HL-60 (cell line): ENCODE measurements around the gene CNTNAP5.

Experiments
- GABPA ChIP-seq: IDR thresholded peaks from 2 replicates; pipeline ENCODE4 v1.6.1; 2012; ENCODE audit warnings: low read depth
- POLR2AphosphoS5 ChIP-seq: IDR thresholded peaks from 2 replicates; pipeline ENCODE4 v1.6.1; 2012; ENCODE audit warnings: low read depth
- TF ChIP-seq, protein P1 (sequence below): IDR thresholded peaks from one replicate; pipeline ENCODE4 v1.5.1; 2011; ENCODE audit warnings: low read length, control low read depth, inconsistent platforms; ENCODE audit not compliant: insufficient read depth
- TF ChIP-seq, protein P2 (sequence below): IDR thresholded peaks from 2 replicates; pipeline ENCODE4 v1.6.1; 2012; ENCODE audit warnings: low read depth; ENCODE audit not compliant: insufficient replicate concordance

DNA sequence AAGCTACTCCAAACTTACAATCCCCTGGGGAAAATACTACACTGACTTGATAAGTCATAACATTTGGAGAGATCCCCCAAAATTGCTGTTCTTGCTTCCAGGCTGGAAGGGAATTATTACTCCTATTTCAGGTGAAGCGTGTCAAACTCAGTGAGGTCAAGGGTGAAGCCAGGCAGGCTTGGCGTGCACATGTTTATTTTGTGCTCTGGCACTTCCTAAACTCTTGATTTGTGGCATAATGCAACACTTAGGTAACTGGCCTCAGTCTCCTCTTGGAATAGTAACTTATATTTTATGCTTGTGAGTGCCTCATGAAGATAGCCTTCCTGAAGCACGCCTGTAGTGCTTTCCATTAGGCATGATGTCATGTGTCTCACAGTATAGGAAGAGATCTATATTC is 751.2 kb downstream of the CNTNAP5 start:
- TF ChIP-seq, protein P1, sequence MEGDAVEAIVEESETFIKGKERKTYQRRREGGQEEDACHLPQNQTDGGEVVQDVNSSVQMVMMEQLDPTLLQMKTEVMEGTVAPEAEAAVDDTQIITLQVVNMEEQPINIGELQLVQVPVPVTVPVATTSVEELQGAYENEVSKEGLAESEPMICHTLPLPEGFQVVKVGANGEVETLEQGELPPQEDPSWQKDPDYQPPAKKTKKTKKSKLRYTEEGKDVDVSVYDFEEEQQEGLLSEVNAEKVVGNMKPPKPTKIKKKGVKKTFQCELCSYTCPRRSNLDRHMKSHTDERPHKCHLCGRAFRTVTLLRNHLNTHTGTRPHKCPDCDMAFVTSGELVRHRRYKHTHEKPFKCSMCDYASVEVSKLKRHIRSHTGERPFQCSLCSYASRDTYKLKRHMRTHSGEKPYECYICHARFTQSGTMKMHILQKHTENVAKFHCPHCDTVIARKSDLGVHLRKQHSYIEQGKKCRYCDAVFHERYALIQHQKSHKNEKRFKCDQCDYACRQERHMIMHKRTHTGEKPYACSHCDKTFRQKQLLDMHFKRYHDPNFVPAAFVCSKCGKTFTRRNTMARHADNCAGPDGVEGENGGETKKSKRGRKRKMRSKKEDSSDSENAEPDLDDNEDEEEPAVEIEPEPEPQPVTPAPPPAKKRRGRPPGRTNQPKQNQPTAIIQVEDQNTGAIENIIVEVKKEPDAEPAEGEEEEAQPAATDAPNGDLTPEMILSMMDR, result no peak
- TF ChIP-seq GABPA, result no peak
- TF ChIP-seq, protein P2, sequence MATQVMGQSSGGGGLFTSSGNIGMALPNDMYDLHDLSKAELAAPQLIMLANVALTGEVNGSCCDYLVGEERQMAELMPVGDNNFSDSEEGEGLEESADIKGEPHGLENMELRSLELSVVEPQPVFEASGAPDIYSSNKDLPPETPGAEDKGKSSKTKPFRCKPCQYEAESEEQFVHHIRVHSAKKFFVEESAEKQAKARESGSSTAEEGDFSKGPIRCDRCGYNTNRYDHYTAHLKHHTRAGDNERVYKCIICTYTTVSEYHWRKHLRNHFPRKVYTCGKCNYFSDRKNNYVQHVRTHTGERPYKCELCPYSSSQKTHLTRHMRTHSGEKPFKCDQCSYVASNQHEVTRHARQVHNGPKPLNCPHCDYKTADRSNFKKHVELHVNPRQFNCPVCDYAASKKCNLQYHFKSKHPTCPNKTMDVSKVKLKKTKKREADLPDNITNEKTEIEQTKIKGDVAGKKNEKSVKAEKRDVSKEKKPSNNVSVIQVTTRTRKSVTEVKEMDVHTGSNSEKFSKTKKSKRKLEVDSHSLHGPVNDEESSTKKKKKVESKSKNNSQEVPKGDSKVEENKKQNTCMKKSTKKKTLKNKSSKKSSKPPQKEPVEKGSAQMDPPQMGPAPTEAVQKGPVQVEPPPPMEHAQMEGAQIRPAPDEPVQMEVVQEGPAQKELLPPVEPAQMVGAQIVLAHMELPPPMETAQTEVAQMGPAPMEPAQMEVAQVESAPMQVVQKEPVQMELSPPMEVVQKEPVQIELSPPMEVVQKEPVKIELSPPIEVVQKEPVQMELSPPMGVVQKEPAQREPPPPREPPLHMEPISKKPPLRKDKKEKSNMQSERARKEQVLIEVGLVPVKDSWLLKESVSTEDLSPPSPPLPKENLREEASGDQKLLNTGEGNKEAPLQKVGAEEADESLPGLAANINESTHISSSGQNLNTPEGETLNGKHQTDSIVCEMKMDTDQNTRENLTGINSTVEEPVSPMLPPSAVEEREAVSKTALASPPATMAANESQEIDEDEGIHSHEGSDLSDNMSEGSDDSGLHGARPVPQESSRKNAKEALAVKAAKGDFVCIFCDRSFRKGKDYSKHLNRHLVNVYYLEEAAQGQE, result no peak
- TF ChIP-seq POLR2AphosphoS5, result no peak
